GM12874 (cell line): ENCODE data around the gene SAMD4B.

ENCODE experiments used
- TF ChIP-seq, protein P1 (sequence below): IDR thresholded peaks from 2 replicates; pipeline ENCODE4 v1.5.1; 2011; ENCODE audit warnings: low read depth, mild to moderate bottlenecking, control low read depth, low read length, moderate library complexity; ENCODE audit not compliant: insufficient read depth

SAMD4B gene

DNA sequence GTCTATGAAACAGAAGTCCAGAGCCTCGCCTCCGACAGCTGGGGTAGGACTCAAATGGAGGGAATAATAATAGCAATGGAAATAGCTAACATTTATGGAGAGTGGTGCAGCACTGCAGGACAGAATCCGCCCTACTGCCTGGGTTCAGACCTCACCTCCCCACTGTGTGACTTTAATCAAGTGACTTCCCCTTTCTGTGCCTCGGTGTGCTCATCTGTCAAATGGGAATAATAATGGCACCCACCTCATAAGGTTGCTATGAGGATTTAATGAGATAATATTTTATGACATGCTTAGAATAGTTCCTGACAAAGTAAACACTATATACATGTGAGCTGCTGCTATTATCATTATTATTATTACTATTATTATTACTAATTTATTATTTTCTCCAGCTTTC lies 24.7 kb upstream of the SAMD4B start:
- TF ChIP-seq, protein P1, sequence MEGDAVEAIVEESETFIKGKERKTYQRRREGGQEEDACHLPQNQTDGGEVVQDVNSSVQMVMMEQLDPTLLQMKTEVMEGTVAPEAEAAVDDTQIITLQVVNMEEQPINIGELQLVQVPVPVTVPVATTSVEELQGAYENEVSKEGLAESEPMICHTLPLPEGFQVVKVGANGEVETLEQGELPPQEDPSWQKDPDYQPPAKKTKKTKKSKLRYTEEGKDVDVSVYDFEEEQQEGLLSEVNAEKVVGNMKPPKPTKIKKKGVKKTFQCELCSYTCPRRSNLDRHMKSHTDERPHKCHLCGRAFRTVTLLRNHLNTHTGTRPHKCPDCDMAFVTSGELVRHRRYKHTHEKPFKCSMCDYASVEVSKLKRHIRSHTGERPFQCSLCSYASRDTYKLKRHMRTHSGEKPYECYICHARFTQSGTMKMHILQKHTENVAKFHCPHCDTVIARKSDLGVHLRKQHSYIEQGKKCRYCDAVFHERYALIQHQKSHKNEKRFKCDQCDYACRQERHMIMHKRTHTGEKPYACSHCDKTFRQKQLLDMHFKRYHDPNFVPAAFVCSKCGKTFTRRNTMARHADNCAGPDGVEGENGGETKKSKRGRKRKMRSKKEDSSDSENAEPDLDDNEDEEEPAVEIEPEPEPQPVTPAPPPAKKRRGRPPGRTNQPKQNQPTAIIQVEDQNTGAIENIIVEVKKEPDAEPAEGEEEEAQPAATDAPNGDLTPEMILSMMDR: no peak

DNA sequence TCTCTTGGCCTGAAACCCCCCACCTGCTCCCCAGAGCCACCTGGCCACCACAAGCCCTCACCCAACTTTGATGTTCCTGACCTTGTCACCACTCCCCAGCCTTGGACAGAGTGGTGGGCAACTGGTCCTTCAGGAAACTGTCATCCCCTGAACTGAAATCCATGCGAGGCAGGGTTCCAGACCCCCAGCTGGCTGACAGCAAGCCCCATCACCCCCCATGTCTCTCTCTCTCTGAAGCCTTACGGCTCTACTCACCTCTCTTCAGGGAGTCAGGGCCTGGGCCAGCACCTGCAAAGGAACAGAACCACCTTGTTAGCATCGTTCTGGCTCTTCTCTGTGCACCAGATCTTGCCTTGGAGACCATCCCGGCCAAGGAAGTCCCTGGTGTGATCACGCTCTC lies 24.1 kb upstream of the SAMD4B start:
- TF ChIP-seq, protein P1: no peak

DNA sequence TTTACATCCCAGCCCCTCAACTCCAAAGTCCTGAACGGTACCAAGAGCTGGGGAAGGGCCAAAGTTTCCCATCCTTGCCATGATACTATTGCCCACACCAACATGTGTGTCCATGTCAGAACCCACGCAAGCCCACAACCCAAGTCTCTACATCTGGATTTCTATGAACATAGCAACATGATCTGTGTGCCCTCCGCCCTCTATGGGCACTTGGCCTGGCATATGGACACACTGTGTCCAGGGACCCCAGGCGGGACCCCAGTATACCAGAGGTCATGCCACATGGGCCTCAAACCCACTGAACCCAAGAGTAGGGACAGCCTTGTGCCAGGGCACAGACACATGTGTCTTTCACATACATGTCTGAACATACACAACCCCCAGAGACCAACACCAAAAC lies 23.5 kb upstream of the SAMD4B start:
- TF ChIP-seq, protein P1: no peak

DNA sequence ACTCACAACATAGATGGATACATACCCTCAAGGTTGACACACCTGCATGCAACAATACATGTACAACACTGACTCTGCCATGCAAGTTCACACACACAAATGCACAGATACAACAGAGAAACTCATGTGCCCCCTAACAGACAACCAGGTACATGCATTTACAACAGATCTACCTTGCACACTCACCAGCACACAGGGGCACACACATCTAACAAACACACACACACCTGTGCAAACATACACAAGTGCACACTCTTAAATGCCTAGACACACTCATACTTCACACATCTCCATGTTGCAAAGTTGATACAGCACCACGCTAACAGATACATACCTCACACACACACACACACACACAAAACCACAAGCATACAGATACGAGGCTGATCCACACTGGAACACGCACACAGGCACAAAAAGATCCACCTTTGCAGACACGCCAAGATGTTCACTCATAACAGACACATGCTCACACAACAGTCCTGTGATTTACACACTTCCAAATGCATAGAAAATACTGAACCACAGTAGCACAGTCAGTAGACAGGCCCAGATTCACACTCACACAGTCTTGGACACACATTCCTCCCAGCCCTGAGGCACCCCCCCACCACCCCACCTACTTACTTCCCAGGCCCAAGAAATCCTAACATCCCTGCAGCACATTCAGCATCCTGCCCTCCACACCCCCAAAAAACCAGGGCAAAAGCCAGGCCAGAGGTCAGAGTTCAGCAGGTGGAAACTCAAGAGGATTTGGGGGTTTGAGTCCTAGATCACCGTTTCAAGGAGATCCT lies 22.9 kb upstream of the SAMD4B start:
- TF ChIP-seq, protein P1: no peak

DNA sequence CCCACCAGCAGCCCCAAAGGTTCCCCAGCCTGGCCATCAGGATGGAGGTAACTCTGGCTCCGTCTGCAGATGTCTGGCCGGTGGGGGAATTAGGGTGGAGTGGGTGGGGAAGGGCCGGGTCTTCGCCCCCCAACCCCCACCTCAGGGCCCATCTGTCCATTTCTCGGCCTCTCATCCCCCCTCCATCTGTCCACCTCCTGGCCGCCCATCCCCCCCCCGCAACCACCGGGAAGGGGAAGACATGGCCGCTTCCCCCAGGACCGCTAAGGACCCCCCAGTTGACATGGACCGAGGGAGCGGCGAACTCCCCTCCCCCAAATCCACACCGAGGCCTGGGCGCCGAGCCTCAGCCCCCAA lies 22.4 kb upstream of the SAMD4B start:
- TF ChIP-seq, protein P1: no peak

DNA sequence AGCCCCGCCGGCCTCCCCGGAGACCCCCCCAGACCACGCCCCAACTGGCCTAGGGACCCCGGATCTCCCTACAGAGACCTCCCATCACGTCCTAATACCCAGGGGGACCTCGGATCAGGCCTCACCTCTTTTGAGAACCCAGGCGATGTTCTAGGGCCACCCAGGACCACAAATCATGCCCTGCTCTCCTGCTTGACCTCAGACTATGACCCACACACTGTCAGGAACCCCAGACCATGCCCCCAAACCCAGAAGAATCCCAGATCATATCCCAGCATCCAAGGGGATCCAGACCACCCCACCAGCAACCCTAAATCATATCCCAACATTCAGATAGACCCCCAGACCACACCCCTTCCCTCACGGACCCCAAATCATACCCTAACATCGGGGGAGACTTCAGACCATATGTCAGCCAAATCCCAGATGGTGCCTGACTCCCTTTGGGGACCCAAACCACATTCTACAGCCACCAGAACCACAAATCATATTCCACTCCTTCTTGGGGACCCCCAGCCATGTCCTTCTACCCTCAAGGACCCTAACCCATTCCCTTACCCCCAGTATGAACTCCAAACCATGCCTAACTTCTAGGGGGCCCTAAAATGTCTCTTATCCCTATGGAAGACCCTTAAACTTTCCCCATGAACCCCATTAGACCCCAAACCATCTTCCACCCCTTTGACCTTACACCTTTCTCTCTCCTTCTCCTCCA lies 20.9 kb upstream of the SAMD4B start:
- TF ChIP-seq, protein P1: no peak

DNA sequence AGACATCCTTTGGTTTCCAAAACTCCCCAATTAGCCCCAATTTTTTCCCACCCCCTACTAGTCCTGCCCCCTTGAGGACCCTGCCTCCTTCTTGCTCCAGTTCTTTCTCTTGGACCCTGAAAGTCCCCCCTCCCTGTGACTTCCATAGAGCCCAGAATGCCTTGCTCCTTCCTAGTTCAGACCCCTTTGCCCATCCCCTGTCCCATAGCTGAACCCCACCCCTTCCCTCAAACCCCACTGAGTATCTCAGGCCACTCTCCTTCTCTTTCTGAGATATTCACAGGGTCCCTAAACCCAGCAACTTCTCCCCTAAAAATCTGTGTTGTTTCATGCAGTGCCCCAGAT lies 20.4 kb upstream of the SAMD4B start:
- TF ChIP-seq, protein P1: no peak
